Fibroblast of skin of left biceps (primary cell): ENCODE results near the gene TM9SF3.

Experiments used
- DNase-seq, 2 experiments: peaks; one replicate each; pipeline ENCODE4 v3.0.0-alpha.2; 2013; ENCODE audit warnings: low read depth in 2 of 2

The TM9SF3 gene

GRCh38 chr10:96470116-96470743 is 116.6 kb downstream of the TM9SF3 start:
- no peak for DNase-seq

GRCh38 chr10:96468845-96469244 is 118.0 kb downstream of the TM9SF3 start:
- DNase-seq, result no peak
